Heart left ventricle (tissue), 13 donors: ENCODE measurements around the gene YES1.

Experiments
- POLR2A ChIP-seq, 2 donors: fragments of 450-650 bp; IDR thresholded peaks; one replicate each; pipeline ENCODE4 v1.6.1; 2017; ENCODE audit warnings: antibody characterized with exemption in 2 of 2, mild to moderate bottlenecking in 2 of 2, moderate library complexity in 2 of 2
- TF ChIP-seq, protein P1 (sequence below), 12 donors: fragments of 200-600 bp; sonication (generic) in 4 of 12; IDR thresholded peaks; one replicate each; pipeline versions ENCODE4 v1.5.0 to v1.8.0; 2018 to 2022; ENCODE audit warnings: antibody characterized with exemption in 12 of 12, mild to moderate bottlenecking in 5 of 12
- donor health status: ischemic (EF 13 %, LVEDD 7.1; RV severe dilation, severe dysfunction).
- donor health status: DM: no; HTN: yes; CAD: no.
- donor health status: DM: no; HTN: no; CAD: no.
- donor health status: ischemic (EF 25% LVEDD 6.9; RV normal size, moderate dysfunction).
- donor health status: ischemic (EF 25% LVEDD 5.7; RV mildly dilated, moderate dysfunction).
- donor health status: ischemic (EF 35%, LVEDD 5.7; RV mildly dilated, moderate dysfunction).
- donor health status: nonischemic (EF 11% LVEDD 7.7; RV severe dilation, severe dysfunction).
- donor health status: DM: yes; HTN: yes; CAD: no.
- donor health status: PGD.
- donor health status: ischemic (EF 29% LVEDD 5.4; RV normal size, mild dysfunction).
- donor health status: nonischemic (EF 23%, LVEDD 6.1; RV moderate dilation, normal function).

DNA sequence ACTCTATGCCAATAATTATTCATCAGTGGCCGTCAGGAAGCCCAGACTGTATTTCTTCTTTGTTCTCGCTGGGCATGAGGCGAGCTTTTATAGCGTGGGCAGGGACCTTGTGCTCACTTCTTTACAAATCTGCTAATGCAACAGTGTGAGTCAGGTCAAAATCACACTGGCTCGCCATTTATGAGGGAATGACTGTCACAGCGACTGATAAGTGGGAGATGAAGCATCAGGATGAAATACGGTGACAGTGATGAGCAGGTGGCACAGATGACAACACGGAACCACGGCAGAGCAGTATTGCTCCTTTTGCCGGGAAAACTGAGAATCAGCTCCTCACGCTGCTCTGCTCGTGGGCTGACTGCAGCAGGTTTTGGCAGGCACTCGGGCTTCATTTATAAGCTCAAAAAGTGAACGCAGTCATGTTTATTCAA, 134.1 kb downstream of the YES1 start:
- no peak for TF ChIP-seq POLR2A (IDR thresholded peaks at IDR 0.05)
- TF ChIP-seq, protein P1, sequence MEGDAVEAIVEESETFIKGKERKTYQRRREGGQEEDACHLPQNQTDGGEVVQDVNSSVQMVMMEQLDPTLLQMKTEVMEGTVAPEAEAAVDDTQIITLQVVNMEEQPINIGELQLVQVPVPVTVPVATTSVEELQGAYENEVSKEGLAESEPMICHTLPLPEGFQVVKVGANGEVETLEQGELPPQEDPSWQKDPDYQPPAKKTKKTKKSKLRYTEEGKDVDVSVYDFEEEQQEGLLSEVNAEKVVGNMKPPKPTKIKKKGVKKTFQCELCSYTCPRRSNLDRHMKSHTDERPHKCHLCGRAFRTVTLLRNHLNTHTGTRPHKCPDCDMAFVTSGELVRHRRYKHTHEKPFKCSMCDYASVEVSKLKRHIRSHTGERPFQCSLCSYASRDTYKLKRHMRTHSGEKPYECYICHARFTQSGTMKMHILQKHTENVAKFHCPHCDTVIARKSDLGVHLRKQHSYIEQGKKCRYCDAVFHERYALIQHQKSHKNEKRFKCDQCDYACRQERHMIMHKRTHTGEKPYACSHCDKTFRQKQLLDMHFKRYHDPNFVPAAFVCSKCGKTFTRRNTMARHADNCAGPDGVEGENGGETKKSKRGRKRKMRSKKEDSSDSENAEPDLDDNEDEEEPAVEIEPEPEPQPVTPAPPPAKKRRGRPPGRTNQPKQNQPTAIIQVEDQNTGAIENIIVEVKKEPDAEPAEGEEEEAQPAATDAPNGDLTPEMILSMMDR (IDR thresholded peaks at IDR 0.05) = no peak
